ENCODE results near the gene CELF4. TPM values are rescaled to one million over a fixed set of nuclear protein-coding genes. Genes with fewer than 3 reads are reported as not detected.

CELF4 gene
- total and polyA plus RNA-seq, 2 of the 4 experiments (the other 2 are of a cell fraction) = not detected

GRCh38 chr18:37442477-37442876 lies 123.1 kb downstream of the CELF4 start:
- H3K4ac ChIP-seq (ENCODE audit: low read depth, low read length) = no peak overlapping the region
- H2BK15ac ChIP-seq (ENCODE audit: low read depth, low read length) = no peak overlapping the region
- TF ChIP-seq BHLHE40 (IDR thresholded peaks at IDR 0.05; ENCODE audit: low read depth, low read length) (no peak), RFX5 (IDR thresholded peaks at IDR 0.05; ENCODE audit: low read depth, low read length) (no peak), SMC3 (IDR thresholded peaks at IDR 0.05; ENCODE audit: low read depth, low read length) (no peak), ELK1 (IDR thresholded peaks at IDR 0.05; ENCODE audit: borderline replicate concordance, low read depth, low read length) (no peak), POLR2A (IDR thresholded peaks at IDR 0.05; ENCODE audit: low read depth, low read length) (no peak), MAFK (IDR thresholded peaks at IDR 0.05; ENCODE audit: low read depth, low read length) (no peak), MAZ (IDR thresholded peaks at IDR 0.05; ENCODE audit: borderline replicate concordance, low read depth, low read length) (no peak), RCOR1 (IDR thresholded peaks at IDR 0.05; ENCODE audit: insufficient replicate concordance, low read length) (no peak), NFE2L2 (IDR thresholded peaks at IDR 0.05; ENCODE audit: low read depth, low read length) (no peak), MXI1 (IDR thresholded peaks at IDR 0.05; ENCODE audit: borderline replicate concordance, low read depth, low read length) (no peak), CEBPB (IDR thresholded peaks at IDR 0.05; ENCODE audit: low read depth, low read length) (no peak)
- no peak overlapping the region for H3K14ac ChIP-seq (replicated peaks; ENCODE audit: low read depth, low read length)
- intact Hi-C loops (cut with micrococcal nuclease) (no loop called here), in situ Hi-C loops (cut with MboI; ENCODE audit: low sequenced_read_pairs) (loop anchor here (10.0 kb wide), 1 partner anchor 48 kb away; no protein-coding TSS in a partner anchor), dilution Hi-C loops (cut with HindIII; ENCODE audit: low sequenced_read_pairs, unreplicated experiment) (no loop called here)
- no peak overlapping the region for H3K4me2 ChIP-seq (ENCODE audit: low read depth, low read length)
- H2BK120ac ChIP-seq (ENCODE audit: low read depth, low read length) = no peak overlapping the region
- H3K56ac ChIP-seq (ENCODE audit: extremely low read depth, insufficient read depth, low read length) = no peak overlapping the region
- no peak overlapping the region for H2AFZ ChIP-seq (replicated peaks; ENCODE audit: low read length, poor library complexity)
- H3K79me1 ChIP-seq (ENCODE audit: low read depth in 1 of 2, low read length in 2 of 2) = no peaks in the 10 kb centered on the region
- H3K27ac ChIP-seq (ENCODE audit: insufficient read depth, low read length) = no peak overlapping the region
- no peak overlapping the region for H3K23ac ChIP-seq (ENCODE audit: low read depth, low read length)
- H4K91ac ChIP-seq (ENCODE audit: insufficient read depth, low read depth, low read length) = no peak overlapping the region
- H4K8ac ChIP-seq (ENCODE audit: low read depth in 2 of 2, low read length in 2 of 2) = no peak overlapping the region
- H3K9me3 ChIP-seq (ENCODE audit: control insufficient read depth, insufficient read depth, low read length) = no peaks in the 10 kb centered on the region
- POLR2A ChIA-PET (ENCODE audit: unreplicated experiment) = no interaction called here
- no peak overlapping the region for H2BK20ac ChIP-seq (ENCODE audit: low read depth, low read length)
- H3K9me1 ChIP-seq (ENCODE audit: insufficient read depth, low read length) = no peaks in the 10 kb centered on the region
- no peak for ATAC-seq (ENCODE audit: low read depth)
- H4K5ac ChIP-seq (ENCODE audit: low read depth, low read length) = no peak overlapping the region
- H2AK5ac ChIP-seq (ENCODE audit: low read depth, low read length) = no peak overlapping the region
- H2BK5ac ChIP-seq (ENCODE audit: low read depth, low read length, poor library complexity, severe bottlenecking) = no peak overlapping the region
- H3K9ac ChIP-seq (ENCODE audit: low read depth, low read length) = no peak overlapping the region
- H3K27me3 ChIP-seq (ENCODE audit: control insufficient read depth, insufficient read depth, low read length) = peaks cover 12% of the 10 kb centered on the region; the same call in 1 of the 2 replicates
- CTCF ChIA-PET = no interaction called here
- H3K4me3 ChIP-seq (ENCODE audit: insufficient read depth, low read depth, low read length) = no peak overlapping the region
- 49% methylated on average over 4 of the region's 11 CpGs; no CpG with 5 or more reads in 1 of the 2 experiments for WGBS, 2 experiments (ENCODE audit: extremely low coverage in 2 of 2, insufficient read length in 1 of 2)
- no peaks in the 10 kb centered on the region for H3K36me3 ChIP-seq (ENCODE audit: control insufficient read depth, insufficient read depth, low read length)
- H3K18ac ChIP-seq (ENCODE audit: low read depth, low read length) = no peak overlapping the region
- H2AK9ac ChIP-seq (replicated peaks; ENCODE audit: low read depth, low read length, poor library complexity) = no peak overlapping the region
- no peak for DNase-seq
- no peaks in the 10 kb centered on the region; the same call in 1 of the 2 replicates for H3K4me1 ChIP-seq (ENCODE audit: control insufficient read depth, insufficient read depth, low read length)
- H4K20me1 ChIP-seq (ENCODE audit: insufficient read depth, low read length) = no peaks in the 10 kb centered on the region
- BruUV-seq (replicated peaks) = no TSS peak
